Measurements from ENCODE around the gene BUB3. TPM values are rescaled to one million over a fixed set of nuclear protein-coding genes. Genes with fewer than 3 reads are reported as not detected.

Gene BUB3
- total and polyA plus RNA-seq, 2 experiments from 2014 or later: 243 to 272 TPM

DNA sequence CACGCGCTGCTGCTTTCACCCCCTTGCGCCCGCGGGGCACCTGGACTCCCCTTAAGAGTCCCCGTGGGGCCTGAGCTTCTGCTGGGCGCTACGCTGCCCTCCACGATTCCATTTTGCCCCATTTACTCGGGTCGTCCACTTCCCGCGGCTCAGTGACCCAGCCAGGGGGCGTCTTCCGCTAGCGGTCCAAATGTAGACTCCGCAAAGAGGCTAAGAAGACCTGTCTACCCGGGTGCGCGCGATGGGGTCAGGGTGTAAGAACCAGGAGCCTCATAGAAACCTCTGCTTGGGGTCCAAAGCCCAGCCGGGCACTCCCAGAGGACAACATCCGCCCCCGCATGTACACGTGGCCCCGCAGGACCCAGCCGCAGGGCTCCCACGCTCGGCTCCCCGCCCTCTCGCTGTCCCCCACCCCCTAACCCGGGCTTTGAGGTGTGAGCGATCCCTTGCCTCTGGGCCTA, 11.5 kb upstream of the BUB3 start:
- peaks cover 18% of the 10 kb centered on the region; the same call in 1 of the 2 replicates for H4K20me1 ChIP-seq (replicated peaks; ENCODE audit: insufficient read depth)
- H3K9me2 ChIP-seq (ENCODE audit: insufficient read depth): no peaks in the 10 kb centered on the region
- peaks cover 100% of the 10 kb centered on the region for H3K27me3 ChIP-seq (ENCODE audit: insufficient read depth)
- H3K9me3 Mint-ChIP-seq: peaks cover 8% of the 10 kb centered on the region
- no peaks in the 10 kb centered on the region; the same call in 2 of the 3 replicates for H3K36me3 Mint-ChIP-seq (ENCODE audit: low read depth)
- no peaks in the 10 kb centered on the region for H3K36me3 ChIP-seq (ENCODE audit: insufficient read depth)
- H3K4me3 ChIP-seq: peak overlapping the region; percentile 48
- TF ChIP-seq, protein P1, sequence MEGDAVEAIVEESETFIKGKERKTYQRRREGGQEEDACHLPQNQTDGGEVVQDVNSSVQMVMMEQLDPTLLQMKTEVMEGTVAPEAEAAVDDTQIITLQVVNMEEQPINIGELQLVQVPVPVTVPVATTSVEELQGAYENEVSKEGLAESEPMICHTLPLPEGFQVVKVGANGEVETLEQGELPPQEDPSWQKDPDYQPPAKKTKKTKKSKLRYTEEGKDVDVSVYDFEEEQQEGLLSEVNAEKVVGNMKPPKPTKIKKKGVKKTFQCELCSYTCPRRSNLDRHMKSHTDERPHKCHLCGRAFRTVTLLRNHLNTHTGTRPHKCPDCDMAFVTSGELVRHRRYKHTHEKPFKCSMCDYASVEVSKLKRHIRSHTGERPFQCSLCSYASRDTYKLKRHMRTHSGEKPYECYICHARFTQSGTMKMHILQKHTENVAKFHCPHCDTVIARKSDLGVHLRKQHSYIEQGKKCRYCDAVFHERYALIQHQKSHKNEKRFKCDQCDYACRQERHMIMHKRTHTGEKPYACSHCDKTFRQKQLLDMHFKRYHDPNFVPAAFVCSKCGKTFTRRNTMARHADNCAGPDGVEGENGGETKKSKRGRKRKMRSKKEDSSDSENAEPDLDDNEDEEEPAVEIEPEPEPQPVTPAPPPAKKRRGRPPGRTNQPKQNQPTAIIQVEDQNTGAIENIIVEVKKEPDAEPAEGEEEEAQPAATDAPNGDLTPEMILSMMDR (conservative IDR thresholded peaks at IDR 0.05; ENCODE audit: low read depth in 2 of 2): peak; percentile 20 to 25; a peak in 2 of 4 replicates
- no peak for TF ChIP-seq ZNF114 (CRISPR knock-in tag; IDR thresholded peaks at IDR 0.05)
- peaks cover 75% of the 10 kb centered on the region for H3K4me1 ChIP-seq (ENCODE audit: insufficient read depth)
- no peak overlapping the region for H3K27ac ChIP-seq (ENCODE audit: low read depth)
- H3K4me2 ChIP-seq: peak overlapping the region; percentile 82
- H3K4me3 Mint-ChIP-seq: peak overlapping the region; percentile 61
- H3K4me1 Mint-ChIP-seq: peaks cover 73% of the 10 kb centered on the region
- H3K79me2 ChIP-seq (replicated peaks; ENCODE audit: insufficient read depth): no peaks in the 10 kb centered on the region
- peak; percentile 51 for DNase-seq (ENCODE audit: low spot score)
- no peak overlapping the region for H3K27ac Mint-ChIP-seq
- peak overlapping the region; percentile 83; the same call in 1 of the 2 replicates for H2AFZ ChIP-seq
- ATAC-seq: peak; percentile 0; the same call in 2 of the 3 replicates
- peaks cover 100% of the 10 kb centered on the region for H3K27me3 Mint-ChIP-seq (ENCODE audit: insufficient read depth, low read depth, poor library complexity)
- H3F3A ChIP-seq (replicated peaks; ENCODE audit: low read depth): peaks cover 41% of the 10 kb centered on the region

DNA sequence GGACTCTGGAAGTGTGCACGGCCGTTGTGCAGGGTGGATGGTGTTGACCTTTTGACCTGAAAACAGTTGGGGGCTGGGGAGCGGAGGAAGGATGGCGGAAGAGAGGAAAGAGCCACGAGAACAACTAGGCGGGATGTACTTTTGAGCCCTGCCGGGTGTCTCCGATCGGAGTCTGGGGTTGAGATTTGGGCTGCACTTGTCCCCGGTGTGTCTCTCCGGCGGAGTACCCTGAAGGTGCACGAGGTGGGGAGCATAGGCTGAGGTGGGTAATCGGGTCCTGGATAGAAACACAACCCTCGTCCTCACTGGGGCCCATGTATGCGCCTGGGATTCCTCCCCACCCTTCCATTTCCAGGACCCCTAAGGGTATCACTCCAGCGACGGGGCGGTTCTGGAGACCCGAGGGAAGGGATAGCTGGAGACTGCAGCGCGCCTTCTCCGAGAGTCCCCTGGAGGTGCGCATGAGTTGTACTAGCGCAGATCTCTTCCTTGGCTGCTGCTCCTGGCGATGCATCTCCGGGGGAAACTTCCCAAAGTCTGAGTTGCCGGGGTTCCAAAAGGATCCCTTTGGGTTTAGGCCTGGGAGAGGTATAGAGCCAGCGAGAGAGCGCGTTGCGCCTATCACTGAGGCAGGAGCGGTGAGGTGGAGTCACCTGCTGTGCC, 10.9 kb upstream of the BUB3 start:
- peak overlapping the region; percentile 48 for H3K4me3 ChIP-seq
- H3K4me2 ChIP-seq: peak overlapping the region; percentile 82
- Mint-ChIP-seq H3K4me1 (peaks cover 72% of the 10 kb centered on the region), H3K36me3 (ENCODE audit: low read depth) (no peaks in the 10 kb centered on the region; the same call in 2 of the 3 replicates), H3K27ac (no peak overlapping the region), H3K4me3 (peak overlapping the region; percentile 61), H3K9me3 (peaks cover 6% of the 10 kb centered on the region; the same call in 2 of the 3 replicates), H3K27me3 (ENCODE audit: insufficient read depth, low read depth, poor library complexity) (peaks cover 96% of the 10 kb centered on the region)
- H3K9me2 ChIP-seq (ENCODE audit: insufficient read depth): no peaks in the 10 kb centered on the region
- peaks cover 74% of the 10 kb centered on the region for H3K4me1 ChIP-seq (ENCODE audit: insufficient read depth)
- H3K79me2 ChIP-seq (replicated peaks; ENCODE audit: insufficient read depth): no peaks in the 10 kb centered on the region
- no peak overlapping the region for H3K27ac ChIP-seq (ENCODE audit: low read depth)
- peak; percentile 1; the same call in 2 of the 3 replicates for ATAC-seq
- TF ChIP-seq EZH2 (IDR thresholded peaks at IDR 0.05; ENCODE audit: low read depth, unreplicated experiment): peak; percentile 93
- TF ChIP-seq, protein P2, sequence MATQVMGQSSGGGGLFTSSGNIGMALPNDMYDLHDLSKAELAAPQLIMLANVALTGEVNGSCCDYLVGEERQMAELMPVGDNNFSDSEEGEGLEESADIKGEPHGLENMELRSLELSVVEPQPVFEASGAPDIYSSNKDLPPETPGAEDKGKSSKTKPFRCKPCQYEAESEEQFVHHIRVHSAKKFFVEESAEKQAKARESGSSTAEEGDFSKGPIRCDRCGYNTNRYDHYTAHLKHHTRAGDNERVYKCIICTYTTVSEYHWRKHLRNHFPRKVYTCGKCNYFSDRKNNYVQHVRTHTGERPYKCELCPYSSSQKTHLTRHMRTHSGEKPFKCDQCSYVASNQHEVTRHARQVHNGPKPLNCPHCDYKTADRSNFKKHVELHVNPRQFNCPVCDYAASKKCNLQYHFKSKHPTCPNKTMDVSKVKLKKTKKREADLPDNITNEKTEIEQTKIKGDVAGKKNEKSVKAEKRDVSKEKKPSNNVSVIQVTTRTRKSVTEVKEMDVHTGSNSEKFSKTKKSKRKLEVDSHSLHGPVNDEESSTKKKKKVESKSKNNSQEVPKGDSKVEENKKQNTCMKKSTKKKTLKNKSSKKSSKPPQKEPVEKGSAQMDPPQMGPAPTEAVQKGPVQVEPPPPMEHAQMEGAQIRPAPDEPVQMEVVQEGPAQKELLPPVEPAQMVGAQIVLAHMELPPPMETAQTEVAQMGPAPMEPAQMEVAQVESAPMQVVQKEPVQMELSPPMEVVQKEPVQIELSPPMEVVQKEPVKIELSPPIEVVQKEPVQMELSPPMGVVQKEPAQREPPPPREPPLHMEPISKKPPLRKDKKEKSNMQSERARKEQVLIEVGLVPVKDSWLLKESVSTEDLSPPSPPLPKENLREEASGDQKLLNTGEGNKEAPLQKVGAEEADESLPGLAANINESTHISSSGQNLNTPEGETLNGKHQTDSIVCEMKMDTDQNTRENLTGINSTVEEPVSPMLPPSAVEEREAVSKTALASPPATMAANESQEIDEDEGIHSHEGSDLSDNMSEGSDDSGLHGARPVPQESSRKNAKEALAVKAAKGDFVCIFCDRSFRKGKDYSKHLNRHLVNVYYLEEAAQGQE (IDR thresholded peaks at IDR 0.05; ENCODE audit: unreplicated experiment): no peak
- peak; percentile 16 for TF ChIP-seq EZH2phosphoT487 (IDR thresholded peaks at IDR 0.05; ENCODE audit: unreplicated experiment)
- H3K36me3 ChIP-seq (ENCODE audit: insufficient read depth): no peaks in the 10 kb centered on the region
- H4K20me1 ChIP-seq (replicated peaks; ENCODE audit: insufficient read depth): peaks cover 18% of the 10 kb centered on the region; the same call in 1 of the 2 replicates
- peaks cover 41% of the 10 kb centered on the region for H3F3A ChIP-seq (replicated peaks; ENCODE audit: low read depth)
- H2AFZ ChIP-seq: peak overlapping the region; percentile 83; the same call in 1 of the 2 replicates
- H3K27me3 ChIP-seq (ENCODE audit: insufficient read depth): peaks cover 100% of the 10 kb centered on the region
- peak; percentile 66 for DNase-seq (ENCODE audit: low spot score)
